ENCODE results near the gene KRTAP13-2. TPM values are rescaled to one million over a fixed set of nuclear protein-coding genes. Genes with fewer than 3 reads are reported as not detected.

KRTAP13-2 gene
- total and polyA plus RNA-seq, 2 donors (not counting 1 experiment from before 2014, with no cell fraction given): not detected

GRCh38 chr21:30332681-30333080, 39.4 kb downstream of the KRTAP13-2 start:
- Histone ChIP-seq H3K4me3 (ENCODE audit: control extremely low read depth in 1 of 5, extremely low read depth in 1 of 5, insufficient read depth in 1 of 5, low read depth in 2 of 5, low read length in 4 of 5) (no peak overlapping the region), H3K9ac (ENCODE audit: low read length) (no peak overlapping the region), H3K27me3 (replicated peaks in 1 of 4; ENCODE audit: control extremely low read depth in 1 of 4, control insufficient read depth in 3 of 4, insufficient read depth in 4 of 4, low read length in 3 of 4) (no peaks in the 10 kb centered on the region), H2AFZ (ENCODE audit: insufficient read depth, low read depth, low read length, poor library complexity, severe bottlenecking) (no peak overlapping the region), H3K36me3 (replicated peaks in 1 of 2; ENCODE audit: control extremely low read depth in 1 of 2, control insufficient read depth in 1 of 2, extremely low read depth in 1 of 2, insufficient read depth in 2 of 2, low read length in 1 of 2) (no peaks in the 10 kb centered on the region), H3K79me2 (ENCODE audit: control insufficient read depth, insufficient read depth, low read length) (no peaks in the 10 kb centered on the region), H3K4me2 (replicated peaks; ENCODE audit: low read depth, low read length, poor library complexity, severe bottlenecking) (no peak overlapping the region), H4K20me1 (ENCODE audit: control insufficient read depth, insufficient read depth, low read length, poor library complexity, severe bottlenecking) (no peaks in the 10 kb centered on the region), H3K9me3 (ENCODE audit: control extremely low read depth in 1 of 3, control insufficient read depth in 2 of 3, insufficient read depth in 1 of 3, low read length in 2 of 3) (no peaks in the 10 kb centered on the region), H3K4me1 (ENCODE audit: control insufficient read depth in 2 of 2, insufficient read depth in 2 of 2, low read length in 2 of 2) (no peaks in the 10 kb centered on the region), H3K27ac (ENCODE audit: low read length in 2 of 2) (no peak overlapping the region)
- Mint-ChIP-seq H3K27me3 (no peaks in the 10 kb centered on the region), H3K4me1 (no peaks in the 10 kb centered on the region), H3K9me3 (ENCODE audit: insufficient read depth) (peaks cover 4% of the 10 kb centered on the region), H3K27ac (no peak overlapping the region), H3K4me3 (no peak overlapping the region)
- DNase-seq: no peak
- TF ChIP-seq EZH2 (IDR thresholded peaks at IDR 0.05; ENCODE audit: borderline replicate concordance, insufficient read depth, low read depth, low read length, poor library complexity, severe bottlenecking) (no peak), CTCF (IDR thresholded peaks at IDR 0.05) (no peak)
- ChIA-PET CTCF (no interaction called here), POLR2A (no interaction called here)
- no CpG with 5 or more reads among the region's 2 CpGs for WGBS (ENCODE audit: insufficient coverage)
- no peak for ATAC-seq (ENCODE audit: low read depth)
- intact Hi-C loops (cut with micrococcal nuclease): no loop called here

- ChIA-PET CTCF (interaction anchor here (1.3 kb wide), 1 partner anchor 11 kb away, joined by 3 read pairs; no protein-coding TSS in a partner anchor), POLR2A (no interaction called here)
- intact Hi-C loops (cut with micrococcal nuclease): no loop called here
- H3K4me1 Mint-ChIP-seq: no peaks in the 10 kb centered on the region
- H3K27ac ChIP-seq (ENCODE audit: low read length in 2 of 2): no peak overlapping the region
- H3K36me3 ChIP-seq (replicated peaks in 1 of 2; ENCODE audit: control extremely low read depth in 1 of 2, control insufficient read depth in 1 of 2, extremely low read depth in 1 of 2, insufficient read depth in 2 of 2, low read length in 1 of 2): no peaks in the 10 kb centered on the region
- no peak for ATAC-seq (ENCODE audit: low read depth)
- peaks cover 0 to 11% (median 0%) of the 10 kb centered on the region in 3 donors for H3K9me3 ChIP-seq (ENCODE audit: control extremely low read depth in 1 of 3, control insufficient read depth in 2 of 3, insufficient read depth in 1 of 3, low read length in 2 of 3)
- no peaks in the 10 kb centered on the region for H3K27me3 Mint-ChIP-seq
- no peak overlapping the region for H3K4me2 ChIP-seq (replicated peaks; ENCODE audit: low read depth, low read length, poor library complexity, severe bottlenecking)
- no peak for DNase-seq
- H3K27me3 ChIP-seq (replicated peaks in 1 of 4; ENCODE audit: control extremely low read depth in 1 of 4, control insufficient read depth in 3 of 4, insufficient read depth in 4 of 4, low read length in 3 of 4): no peaks in the 10 kb centered on the region
- H4K20me1 ChIP-seq (ENCODE audit: control insufficient read depth, insufficient read depth, low read length, poor library complexity, severe bottlenecking): no peaks in the 10 kb centered on the region
- no peak overlapping the region for H3K4me3 ChIP-seq (ENCODE audit: control extremely low read depth in 1 of 5, extremely low read depth in 1 of 5, insufficient read depth in 1 of 5, low read depth in 2 of 5, low read length in 4 of 5)
- peaks cover 14% of the 10 kb centered on the region for H3K9me3 Mint-ChIP-seq (ENCODE audit: insufficient read depth)
- no peak overlapping the region for H3K9ac ChIP-seq (ENCODE audit: low read length)
- H3K4me3 Mint-ChIP-seq: no peak overlapping the region
- no peak for TF ChIP-seq CTCF (IDR thresholded peaks at IDR 0.05)
- no peak for TF ChIP-seq EZH2 (IDR thresholded peaks at IDR 0.05; ENCODE audit: borderline replicate concordance, insufficient read depth, low read depth, low read length, poor library complexity, severe bottlenecking)
- H3K4me1 ChIP-seq (ENCODE audit: control insufficient read depth in 2 of 2, insufficient read depth in 2 of 2, low read length in 2 of 2): no peaks in the 10 kb centered on the region
- no peaks in the 10 kb centered on the region for H3K79me2 ChIP-seq (ENCODE audit: control insufficient read depth, insufficient read depth, low read length)
- WGBS (ENCODE audit: insufficient coverage): 85% methylated on average over 3 of the region's 4 CpGs
- no peak overlapping the region for H3K27ac Mint-ChIP-seq
- H2AFZ ChIP-seq (ENCODE audit: insufficient read depth, low read depth, low read length, poor library complexity, severe bottlenecking): no peak overlapping the region
Observed at GRCh38 chr21:30329203-30329875, 42.7 kb downstream of the KRTAP13-2 start.

Data from B cell (primary cell).